Anterior cingulate cortex (tissue), 58 donors: ENCODE measurements around the gene PRPF38B.

Source experiments
- DNase-seq, 58 donors: peaks; one replicate each; lab custom pipeline; 2025; lab: John Stamatoyannopoulos, UW

The PRPF38B gene

GRCh38 chr1:108716437-108717230 lies 24.5 kb downstream of the PRPF38B start:
- DNase-seq = peak in 4 of 58 donors; percentile 11 to 30 (median 18)

DNA sequence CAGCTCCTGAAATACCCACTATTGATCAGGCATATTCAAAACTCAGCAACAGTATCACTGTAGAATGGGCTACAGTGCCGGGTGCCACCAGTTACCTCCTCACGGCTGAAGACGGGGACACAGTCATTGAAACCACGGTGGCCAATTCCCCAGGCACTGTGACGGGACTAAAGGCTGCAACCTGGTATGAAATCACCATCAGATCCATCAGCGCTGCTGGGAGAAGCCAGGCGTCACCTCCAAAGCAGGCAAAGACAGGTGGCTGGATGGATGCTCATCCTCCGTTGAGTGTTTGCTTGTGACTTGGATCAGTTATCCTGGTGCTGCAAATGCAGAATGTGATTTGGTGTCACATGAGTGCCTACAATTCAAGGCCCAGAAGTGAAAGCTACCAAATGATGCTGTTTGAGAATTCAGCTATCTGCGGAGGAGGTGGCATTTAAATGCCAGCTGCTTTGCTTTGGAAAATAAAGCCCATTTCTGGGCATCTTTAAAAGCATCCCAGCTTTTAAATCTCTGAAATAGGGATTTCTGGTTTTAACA lies 25.7 kb downstream of the PRPF38B start:
- peak in 35 of 58 donors; percentile 12 to 75 (median 34) for DNase-seq

GRCh38 chr1:108718927-108719655 lies 27.0 kb downstream of the PRPF38B start:
- DNase-seq = peak in 3 of 58 donors; percentile 20 to 28 (median 20)

DNA sequence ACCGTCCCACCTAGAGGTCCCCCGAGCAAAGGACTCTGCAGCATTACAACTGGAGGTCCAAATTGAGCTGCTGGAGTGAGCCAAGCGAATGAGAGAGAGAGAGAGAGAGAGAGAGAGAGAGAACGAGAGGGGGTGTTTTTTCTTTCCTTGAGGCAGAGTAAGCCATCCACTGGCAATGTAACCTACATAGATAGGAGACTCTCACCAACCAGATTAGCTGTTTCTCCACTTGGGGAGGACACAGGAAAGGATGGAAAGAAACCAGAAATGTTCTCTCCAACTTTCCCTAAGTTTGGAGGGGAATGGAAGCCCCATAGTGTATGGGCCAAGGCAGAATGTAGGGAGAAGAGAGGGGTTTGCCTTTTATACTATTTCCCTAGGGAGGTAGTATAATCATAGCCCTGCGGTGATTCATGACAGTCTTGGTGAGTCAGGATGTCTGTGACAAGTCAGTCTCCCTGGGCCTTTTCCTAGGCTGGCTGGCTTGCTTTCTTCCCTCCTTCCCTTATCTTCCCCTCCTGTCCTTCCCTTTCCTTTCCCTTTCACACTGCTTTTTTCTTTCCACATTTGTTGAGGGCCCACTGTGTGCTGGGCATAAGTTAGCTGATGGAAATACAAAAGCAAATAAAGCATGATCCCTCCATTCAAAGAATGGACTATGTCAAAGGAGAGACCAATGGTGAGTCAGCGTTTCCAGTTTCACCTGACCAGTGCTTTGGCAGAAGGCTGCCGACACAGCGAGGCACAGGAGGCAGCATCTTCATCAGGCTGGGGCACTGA lies 27.7 kb downstream of the PRPF38B start:
- peak in 1 of 58 donors; percentile 10 for DNase-seq

GRCh38 chr1:108722292-108722691 lies 30.2 kb downstream of the PRPF38B start:
- DNase-seq = peak in 2 of 58 donors; percentile 4 to 11

- DNase-seq = no peak
Measured at GRCh38 chr1:108725906-108726305, 33.8 kb downstream of the PRPF38B start.

- DNase-seq = no peak
Measured at GRCh38 chr1:108728327-108728923, 36.3 kb downstream of the PRPF38B start.

DNA sequence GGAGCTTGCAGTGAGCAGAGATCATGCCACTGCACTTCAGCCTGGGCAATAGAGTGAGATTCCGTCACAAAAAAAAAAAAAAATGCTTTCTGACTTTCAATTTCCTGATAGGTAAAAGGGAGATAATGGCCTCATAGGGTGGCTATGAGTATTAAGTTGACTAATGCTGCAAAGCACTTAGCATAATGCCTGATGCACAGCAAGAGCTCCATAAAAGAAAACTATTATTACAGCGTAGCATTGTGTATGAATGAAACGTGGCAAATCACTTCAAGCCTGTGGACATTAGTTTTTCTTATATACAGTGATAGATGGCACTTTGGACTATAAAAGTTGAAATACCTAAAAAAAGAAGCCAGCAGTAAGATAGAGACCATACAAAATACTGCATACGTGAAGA lies 37.4 kb downstream of the PRPF38B start:
- no peak for DNase-seq

- DNase-seq = no peak
Measured at GRCh38 chr1:108732398-108732797, 40.3 kb downstream of the PRPF38B start.

DNA sequence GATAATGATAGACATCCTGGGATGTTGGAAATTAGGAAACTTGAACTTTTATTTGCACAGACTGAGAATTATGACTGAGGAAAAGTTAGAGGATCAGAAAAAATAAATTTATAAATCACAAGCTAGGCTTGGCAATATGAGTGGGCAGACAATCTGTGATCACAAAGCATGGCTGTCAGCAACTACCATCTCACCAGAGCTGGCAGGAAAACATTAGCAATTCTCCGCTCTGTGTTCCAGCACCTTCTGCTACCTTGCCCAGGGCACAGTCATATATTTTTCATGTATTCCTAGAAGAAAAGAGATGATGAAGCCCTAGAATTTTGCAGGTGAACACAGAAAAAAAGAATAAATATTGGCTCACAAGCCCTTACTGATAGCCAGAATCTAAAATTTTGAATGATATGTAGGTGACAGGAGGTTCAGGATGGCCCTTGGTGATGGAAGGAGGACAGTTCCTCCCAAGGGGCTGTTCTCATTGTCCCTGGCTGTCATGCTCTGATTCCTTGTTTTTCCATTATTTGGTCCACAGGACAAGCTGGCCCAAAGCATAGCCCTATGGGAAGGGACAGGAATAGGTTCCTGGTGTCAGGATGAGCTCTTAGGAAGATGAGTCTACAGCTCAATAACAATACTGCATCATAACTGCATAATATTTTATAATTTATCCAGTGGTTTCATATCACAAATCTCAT lies 42.2 kb downstream of the PRPF38B start:
- DNase-seq = peak in 2 of 58 donors; percentile 10 to 12

GRCh38 chr1:108742253-108742652 lies 50.1 kb downstream of the PRPF38B start:
- DNase-seq = peak in 24 of 58 donors; percentile 8 to 67 (median 36)

DNA sequence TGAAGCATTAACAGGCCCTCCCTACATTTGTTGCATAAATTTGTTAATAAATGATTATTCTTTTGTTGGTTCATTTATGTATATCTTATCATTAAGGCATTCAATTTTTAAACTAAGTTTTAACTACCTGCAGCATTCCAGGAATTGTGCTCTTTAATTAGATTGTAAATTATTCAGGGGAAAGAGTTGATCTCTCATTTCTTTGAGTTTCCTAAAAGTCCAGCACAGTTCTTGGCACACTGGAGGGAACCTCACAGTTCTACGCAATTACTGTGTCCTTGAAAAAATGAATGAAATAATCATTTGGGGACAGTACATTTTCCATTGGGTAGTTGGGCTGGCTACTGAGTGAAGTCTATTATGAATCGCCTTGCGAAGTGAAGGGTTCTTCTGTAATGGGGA lies 53.9 kb downstream of the PRPF38B start:
- no peak for DNase-seq

DNA sequence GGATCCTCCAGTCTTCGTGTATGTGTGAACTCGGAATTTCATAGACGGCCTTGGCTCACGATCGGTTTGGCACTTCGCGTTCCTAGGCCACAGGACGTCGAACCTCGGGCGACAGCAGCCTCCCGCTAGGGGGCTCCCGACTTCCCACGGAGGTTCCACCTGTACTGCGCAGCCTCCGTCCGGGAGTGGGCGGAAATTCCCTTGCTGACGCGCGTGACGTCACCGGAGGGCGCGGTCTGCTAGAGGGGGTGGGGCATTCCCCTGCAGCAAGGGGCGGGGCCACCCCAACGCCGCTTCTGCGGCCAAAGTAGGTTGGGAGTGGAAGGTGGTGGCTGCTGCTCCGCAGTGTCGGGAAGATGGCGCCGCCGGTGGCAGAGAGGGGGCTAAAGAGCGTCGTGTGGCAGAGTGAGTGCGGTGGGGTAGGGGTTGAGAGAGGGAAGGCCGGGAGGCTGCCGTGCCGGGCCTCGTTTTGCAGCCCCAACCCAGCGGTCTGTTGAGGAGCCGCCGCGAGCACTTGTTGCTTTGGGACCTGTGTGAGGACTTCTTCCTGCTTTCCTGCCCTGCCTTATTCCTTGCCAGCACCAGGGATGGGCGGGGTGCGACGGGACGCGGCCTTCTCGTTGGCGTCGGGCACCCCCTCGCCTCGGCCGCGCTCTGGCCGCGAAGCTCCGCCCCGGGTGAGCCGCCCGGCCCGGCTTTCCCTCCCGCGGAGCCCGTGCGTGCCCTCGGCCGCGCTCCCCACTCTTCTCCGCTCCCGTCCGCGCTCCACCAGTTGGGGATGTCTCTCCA lies 54.5 kb downstream of the PRPF38B start, which contains the start of gene STXBP3:
Gene STXBP3 (plus strand): TSS at position 293 of the 789 bp plus-strand sequence. CDS start 64 bp downstream, at position 357.
- peak; percentile 74 to 99 (median 97) for DNase-seq

DNA sequence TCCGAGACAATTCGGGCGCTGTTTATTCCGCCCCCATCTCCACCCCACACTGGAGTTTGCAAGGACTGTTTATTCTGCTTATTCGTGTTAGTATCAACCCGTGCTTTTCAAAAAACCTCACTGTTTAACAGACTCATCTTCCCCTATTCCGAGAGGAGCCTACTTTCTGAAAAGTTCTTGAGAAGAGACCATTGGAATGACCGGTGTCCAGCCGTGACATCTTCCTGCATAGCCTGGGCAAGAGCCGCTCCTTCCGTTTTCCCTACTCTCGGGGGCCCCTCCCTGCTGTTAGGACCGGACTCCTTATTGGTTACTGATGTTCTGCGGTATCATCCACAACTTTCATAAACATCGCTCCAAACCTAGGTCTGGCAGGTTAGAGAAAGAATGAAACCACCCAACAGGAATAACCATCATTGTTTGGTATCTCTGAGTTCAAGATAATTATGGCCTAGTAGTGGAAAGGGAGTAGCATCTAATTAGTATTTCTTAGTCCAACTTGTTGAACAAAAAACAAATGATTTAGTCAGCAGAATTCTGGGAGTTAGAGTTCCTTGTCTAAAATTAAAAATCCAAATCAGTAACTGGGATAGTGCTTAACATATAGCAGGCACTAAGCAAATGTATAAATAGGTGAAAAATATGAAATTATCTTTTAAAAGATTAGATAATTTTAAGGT lies 55.2 kb downstream of the PRPF38B start:
- DNase-seq = peak in 55 of 58 donors; percentile 9 to 84 (median 56)

DNA sequence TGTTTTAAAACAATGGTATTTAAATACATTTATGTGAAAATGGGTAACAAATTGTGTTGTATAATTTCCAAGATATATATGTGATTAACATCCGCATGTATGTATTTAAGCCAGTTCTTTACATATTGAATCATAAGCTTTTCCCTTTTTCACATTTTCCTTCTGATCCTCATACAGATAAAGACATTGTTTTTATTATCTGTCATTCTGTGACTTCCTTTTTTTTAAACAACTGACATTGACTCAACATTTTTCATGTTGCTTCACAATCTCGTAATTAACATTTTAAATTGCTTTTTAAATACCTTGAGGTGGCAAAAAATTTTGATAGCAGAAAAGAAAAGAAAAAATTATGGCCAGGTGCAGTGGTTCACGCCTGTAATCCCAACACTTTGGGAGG lies 55.8 kb downstream of the PRPF38B start:
- no peak for DNase-seq

GRCh38 chr1:108749081-108749480 lies 57.0 kb downstream of the PRPF38B start:
- DNase-seq = no peak

DNA sequence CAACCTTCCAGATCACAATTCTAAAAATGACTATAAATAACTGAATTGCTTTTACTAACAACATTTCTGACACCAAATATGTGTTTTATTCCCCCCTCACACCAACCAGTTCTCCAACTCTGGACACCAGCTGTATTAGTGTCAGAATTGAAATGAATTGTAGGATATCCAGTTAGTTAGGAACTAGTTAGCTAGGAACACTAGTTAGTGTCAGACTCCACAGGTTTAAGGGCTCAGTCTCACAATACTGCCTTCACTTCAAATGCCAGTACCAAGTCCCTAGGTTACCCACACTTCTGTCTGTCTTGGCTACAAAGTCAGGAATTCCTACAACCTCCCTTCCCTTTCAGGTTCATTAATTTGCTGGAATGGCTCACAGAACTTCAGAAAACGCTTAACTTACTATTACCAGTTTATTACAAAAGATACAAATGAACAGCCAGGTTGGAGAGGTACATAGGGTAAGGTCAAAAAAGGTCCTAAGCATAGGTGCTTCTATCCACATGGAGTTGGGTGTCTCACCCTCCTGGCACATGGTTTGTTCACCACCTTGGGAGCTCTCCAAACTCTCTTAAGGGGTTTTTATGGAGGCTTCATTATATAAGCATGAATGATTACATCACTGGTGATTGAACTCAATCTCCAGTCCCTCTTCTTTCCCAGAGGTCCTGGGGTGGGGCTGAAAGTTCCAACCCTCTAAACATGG lies 58.5 kb downstream of the PRPF38B start:
- DNase-seq = no peak
